ENCODE data around the gene GPR35. TPM values are rescaled to one million over a fixed set of nuclear protein-coding genes. Genes with fewer than 3 reads are reported as not detected.
A peak's percentile ranks its signal among the peaks of the same experiment; 100 is the strongest.

GPR35 gene
- polyA plus RNA-seq, 3 donors from 2014 or later: 0.89 to 1.6 TPM; not detected in 1

- H3K27me3 Mint-ChIP-seq (ENCODE audit: low read depth in 3 of 3): peaks cover 0 to 11% (median 0%) of the 10 kb centered on the region in 3 donors
- peak overlapping the region; percentile 68 to 97 (median 95) for H3K4me3 Mint-ChIP-seq
- no peaks in the 10 kb centered on the region for H3K9me3 Mint-ChIP-seq
- peak overlapping the region in 4 of 6 donors; percentile 14 to 71 (median 55) for H3K27ac Mint-ChIP-seq
- DNase-seq: no peak
- H3K36me3 Mint-ChIP-seq: peaks cover 3 to 14% (median 11%) of the 10 kb centered on the region in 3 donors
- peaks cover 62 to 84% of the 10 kb centered on the region in 2 donors for H3K4me1 Mint-ChIP-seq
Observed at GRCh38 chr2:240584486-240585031, 40.7 kb upstream of the GPR35 start.

GRCh38 chr2:240585101-240585500, 40.2 kb upstream of the GPR35 start:
- no peaks in the 10 kb centered on the region for H3K9me3 Mint-ChIP-seq
- H3K36me3 Mint-ChIP-seq: peaks cover 1 to 12% (median 7%) of the 10 kb centered on the region in 3 donors
- DNase-seq: no peak
- H3K4me1 Mint-ChIP-seq: peaks cover 58 to 79% of the 10 kb centered on the region in 2 donors
- H3K4me3 Mint-ChIP-seq: peak overlapping the region; percentile 68 to 97 (median 95)
- peaks cover 0 to 11% (median 0%) of the 10 kb centered on the region in 3 donors for H3K27me3 Mint-ChIP-seq (ENCODE audit: low read depth in 3 of 3)
- H3K27ac Mint-ChIP-seq: peak overlapping the region in 5 of 6 donors; percentile 14 to 71 (median 42)

- no peak for DNase-seq
- H3K4me1 Mint-ChIP-seq: peaks cover 54 to 72% of the 10 kb centered on the region in 2 donors
- H3K27ac Mint-ChIP-seq: peak overlapping the region; percentile 91 to 97 (median 94)
- H3K27me3 Mint-ChIP-seq (ENCODE audit: low read depth in 3 of 3): peaks cover 0 to 11% (median 0%) of the 10 kb centered on the region in 3 donors
- peak overlapping the region; percentile 93 to 97 (median 96) for H3K4me3 Mint-ChIP-seq
- no peaks in the 10 kb centered on the region for H3K9me3 Mint-ChIP-seq
- peaks cover 0 to 7% (median 6%) of the 10 kb centered on the region in 3 donors for H3K36me3 Mint-ChIP-seq
Observed at GRCh38 chr2:240585681-240586197, 39.5 kb upstream of the GPR35 start.

GRCh38 chr2:240586198-240586918, 38.9 kb upstream of the GPR35 start, which contains the start of gene CAPN10:
Gene CAPN10 (plus strand): TSS chr2:240586734. CDS start chr2:240586912, 178 bp downstream.
- Mint-ChIP-seq H3K27me3 (ENCODE audit: low read depth in 3 of 3) (peaks cover 0 to 11% (median 0%) of the 10 kb centered on the region in 3 donors), H3K4me3 (peak within 1 kb of the TSS; percentile 93 to 97 (median 96)), H3K9me3 (no peaks in the 10 kb centered on the region), H3K36me3 (peaks cover 0 to 7% (median 6%) of the 10 kb centered on the region in 3 donors), H3K4me1 (peaks cover 56 to 74% of the 10 kb centered on the region in 2 donors), H3K27ac (peak within 1 kb of the TSS; percentile 91 to 97 (median 94))
- peak; percentile 96 to 97 (median 97) for DNase-seq

GRCh38 chr2:240586919-240587800, 38.1 kb upstream of the GPR35 start:
- Mint-ChIP-seq H3K4me1 (peaks cover 55 to 67% of the 10 kb centered on the region in 2 donors), H3K4me3 (peak overlapping the region; percentile 83 to 96 (median 95)), H3K36me3 (peaks cover 0 to 7% (median 6%) of the 10 kb centered on the region in 3 donors), H3K27ac (peak overlapping the region; percentile 84 to 95 (median 91)), H3K27me3 (ENCODE audit: low read depth in 3 of 3) (peaks cover 0 to 8% (median 0%) of the 10 kb centered on the region in 3 donors), H3K9me3 (no peaks in the 10 kb centered on the region)
- peak; percentile 41 to 59 (median 55) for DNase-seq

- no peak for DNase-seq
- peak overlapping the region; percentile 55 to 95 (median 91) for H3K27ac Mint-ChIP-seq
- no peaks in the 10 kb centered on the region for H3K9me3 Mint-ChIP-seq
- peak overlapping the region; percentile 83 to 96 (median 95) for H3K4me3 Mint-ChIP-seq
- H3K27me3 Mint-ChIP-seq (ENCODE audit: low read depth in 3 of 3): peaks cover 0 to 8% (median 0%) of the 10 kb centered on the region in 3 donors
- peaks cover 49 to 57% of the 10 kb centered on the region in 2 donors for H3K4me1 Mint-ChIP-seq
- H3K36me3 Mint-ChIP-seq: peaks cover 0 to 7% (median 6%) of the 10 kb centered on the region in 3 donors
Observed at GRCh38 chr2:240588006-240588655, 37.1 kb upstream of the GPR35 start.

- Mint-ChIP-seq H3K4me3 (peak overlapping the region; percentile 2 to 95 (median 83)), H3K27me3 (ENCODE audit: low read depth in 3 of 3) (peaks cover 0 to 8% (median 0%) of the 10 kb centered on the region in 3 donors), H3K27ac (peak overlapping the region in 5 of 6 donors; percentile 8 to 95 (median 47)), H3K36me3 (peaks cover 0 to 7% (median 6%) of the 10 kb centered on the region in 3 donors), H3K4me1 (peaks cover 46 to 52% of the 10 kb centered on the region in 2 donors), H3K9me3 (no peaks in the 10 kb centered on the region)
- no peak for DNase-seq
Observed at GRCh38 chr2:240588669-240589068, 36.6 kb upstream of the GPR35 start.

- Mint-ChIP-seq H3K9me3 (no peaks in the 10 kb centered on the region), H3K27me3 (ENCODE audit: low read depth in 3 of 3) (peaks cover 0 to 8% (median 0%) of the 10 kb centered on the region in 3 donors), H3K27ac (peak overlapping the region in 2 of 6 donors; percentile 25 to 49), H3K4me1 (peaks cover 44 to 48% of the 10 kb centered on the region in 2 donors), H3K4me3 (no peak overlapping the region), H3K36me3 (peaks cover 0 to 7% (median 6%) of the 10 kb centered on the region in 3 donors)
- no peak for DNase-seq
Observed at GRCh38 chr2:240589375-240589774, 35.9 kb upstream of the GPR35 start.

GRCh38 chr2:240589850-240590525, 35.3 kb upstream of the GPR35 start:
- Mint-ChIP-seq H3K27ac (no peak overlapping the region), H3K27me3 (ENCODE audit: low read depth in 3 of 3) (peaks cover 0 to 8% (median 0%) of the 10 kb centered on the region in 3 donors), H3K4me1 (peaks cover 38 to 42% of the 10 kb centered on the region in 2 donors), H3K9me3 (no peaks in the 10 kb centered on the region), H3K4me3 (no peak overlapping the region), H3K36me3 (peaks cover 0 to 7% (median 6%) of the 10 kb centered on the region in 3 donors)
- DNase-seq: no peak

GRCh38 chr2:240590681-240591111, 34.6 kb upstream of the GPR35 start:
- H3K9me3 Mint-ChIP-seq: no peaks in the 10 kb centered on the region
- H3K4me1 Mint-ChIP-seq: peaks cover 32 to 35% of the 10 kb centered on the region in 2 donors
- peaks cover 0 to 7% (median 6%) of the 10 kb centered on the region in 3 donors for H3K36me3 Mint-ChIP-seq
- peaks cover 0 to 8% (median 0%) of the 10 kb centered on the region in 3 donors for H3K27me3 Mint-ChIP-seq (ENCODE audit: low read depth in 3 of 3)
- no peak for DNase-seq
- H3K4me3 Mint-ChIP-seq: no peak overlapping the region
- H3K27ac Mint-ChIP-seq: no peak overlapping the region

GRCh38 chr2:240591226-240591625, 34.1 kb upstream of the GPR35 start:
- Mint-ChIP-seq H3K4me1 (peaks cover 27 to 31% of the 10 kb centered on the region in 2 donors), H3K9me3 (no peaks in the 10 kb centered on the region), H3K4me3 (no peak overlapping the region), H3K27ac (no peak overlapping the region), H3K36me3 (peaks cover 0 to 7% (median 6%) of the 10 kb centered on the region in 3 donors), H3K27me3 (ENCODE audit: low read depth in 3 of 3) (peaks cover 0 to 6% (median 0%) of the 10 kb centered on the region in 3 donors)
- DNase-seq: no peak

- H3K27me3 Mint-ChIP-seq (ENCODE audit: low read depth in 3 of 3): peaks cover 0 to 3% (median 0%) of the 10 kb centered on the region in 3 donors
- H3K4me3 Mint-ChIP-seq: no peak overlapping the region
- no peak overlapping the region for H3K27ac Mint-ChIP-seq
- DNase-seq: no peak
- no peaks in the 10 kb centered on the region for H3K9me3 Mint-ChIP-seq
- H3K4me1 Mint-ChIP-seq: peaks cover 27 to 31% of the 10 kb centered on the region in 2 donors
- peaks cover 0 to 7% (median 6%) of the 10 kb centered on the region in 3 donors for H3K36me3 Mint-ChIP-seq
Observed at GRCh38 chr2:240591784-240592183, 33.5 kb upstream of the GPR35 start.

All from immature natural killer cell (primary cell).